GM18909 (cell line): Measurements from ENCODE around the gene EHD1.

Experiments used
- ATAC-seq: cut with Tn5 transposase; IDR thresholded peaks from one replicate; pipeline ENCODE4 v1.9.1; 2021; ENCODE audit warnings: mild to moderate bottlenecking; ENCODE audit not compliant: unreplicated experiment, poor library complexity

The EHD1 gene

GRCh38 chr11:64891880-64892279 lies 13.5 kb upstream of the EHD1 start:
- ATAC-seq, result no peak

- no peak for ATAC-seq
Measured at GRCh38 chr11:64891215-64891848, 12.9 kb upstream of the EHD1 start.

DNA sequence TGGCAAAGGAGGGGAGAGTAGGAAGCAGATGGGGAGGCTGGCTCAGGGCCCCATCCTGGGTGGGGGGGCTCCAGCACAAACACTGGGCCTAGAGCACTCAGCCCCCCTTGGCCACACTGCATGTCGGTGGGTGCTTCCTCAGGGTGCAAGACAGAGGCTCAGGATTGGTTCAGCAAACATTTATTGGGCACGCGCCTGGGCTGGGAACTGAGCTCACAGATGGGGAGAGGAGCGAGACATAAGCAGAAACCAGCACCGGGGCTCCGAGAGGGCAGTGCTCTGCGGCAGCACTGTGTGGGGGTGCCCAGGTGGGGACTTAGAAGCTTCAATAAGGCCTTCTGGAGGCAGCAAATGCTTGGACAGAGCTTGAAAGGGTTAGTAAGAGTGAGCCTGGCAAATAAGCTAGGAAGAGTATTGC lies 12.1 kb upstream of the EHD1 start:
- no peak for ATAC-seq

DNA sequence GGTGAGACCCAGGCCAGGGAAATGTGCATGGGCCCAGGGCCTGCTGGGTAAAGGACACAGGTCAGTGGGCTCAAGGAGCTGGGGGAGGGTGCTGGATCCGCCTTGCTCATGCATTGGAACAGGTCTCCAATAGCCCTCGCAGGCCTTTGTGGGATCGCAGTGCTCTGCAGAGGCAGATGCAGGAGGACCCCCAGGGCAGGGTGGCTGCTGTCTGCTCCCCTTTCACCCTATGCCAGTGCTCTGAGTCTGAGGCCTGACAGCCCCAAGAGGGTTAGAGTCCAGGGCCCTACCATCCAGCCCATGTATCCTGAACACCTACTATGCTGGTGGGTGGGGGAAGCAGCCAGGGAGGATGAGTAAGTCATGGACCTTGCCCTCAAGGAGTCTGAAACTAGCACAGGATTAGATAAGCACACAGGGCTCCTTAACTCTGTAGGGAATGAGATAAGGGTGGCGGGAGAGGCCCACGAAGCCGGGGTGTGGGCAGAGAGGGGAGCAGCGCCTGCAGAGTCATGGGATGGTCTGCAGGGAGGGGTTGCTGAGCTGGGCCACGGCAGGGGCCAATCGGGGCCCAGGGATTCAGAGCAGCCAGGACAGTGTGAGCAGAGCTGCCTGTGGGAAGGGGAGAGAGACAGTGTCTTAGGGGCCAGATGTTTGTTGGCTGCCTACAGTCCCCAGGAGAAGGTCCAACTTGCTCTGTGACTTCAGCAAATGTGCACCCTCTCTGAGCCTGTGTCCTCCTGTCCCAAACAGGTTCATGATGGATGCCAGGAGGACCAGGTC lies 10.5 kb upstream of the EHD1 start:
- no peak for ATAC-seq

- ATAC-seq, result no peak
Measured at GRCh38 chr11:64888406-64888728, 9.9 kb upstream of the EHD1 start.

GRCh38 chr11:64887757-64888405 lies 9.5 kb upstream of the EHD1 start:
- peak; percentile 80 for ATAC-seq

GRCh38 chr11:64887234-64887756 lies 8.9 kb upstream of the EHD1 start:
- no peak for ATAC-seq

GRCh38 chr11:64885367-64886286 lies 7.2 kb upstream of the EHD1 start:
- ATAC-seq, result no peak

DNA sequence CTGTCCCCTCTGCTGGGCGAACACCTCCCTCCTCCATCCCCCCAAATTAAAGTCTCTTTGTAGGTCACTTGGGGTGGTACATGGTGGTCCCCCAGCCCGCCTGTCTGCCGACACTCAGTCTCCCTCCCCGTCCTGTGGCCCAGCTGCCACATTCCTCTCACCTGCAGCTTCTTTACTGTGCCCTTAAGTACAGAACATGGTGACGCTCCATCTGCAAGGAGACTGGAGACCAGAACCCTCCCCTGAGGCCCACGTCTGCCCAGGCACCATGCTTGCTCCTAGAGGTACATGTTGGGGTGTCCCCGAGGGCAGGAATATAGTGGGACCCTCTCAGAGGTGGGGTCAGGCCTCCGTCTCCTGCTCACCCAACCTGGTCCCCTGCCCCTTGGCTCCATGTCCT lies 5.6 kb upstream of the EHD1 start:
- ATAC-seq, result no peak

GRCh38 chr11:64883575-64883974 lies 5.2 kb upstream of the EHD1 start:
- ATAC-seq, result no peak

- no peak for ATAC-seq
Measured at GRCh38 chr11:64882243-64882642, 3.8 kb upstream of the EHD1 start.

GRCh38 chr11:64881476-64881875 lies 3.1 kb upstream of the EHD1 start:
- no peak for ATAC-seq

DNA sequence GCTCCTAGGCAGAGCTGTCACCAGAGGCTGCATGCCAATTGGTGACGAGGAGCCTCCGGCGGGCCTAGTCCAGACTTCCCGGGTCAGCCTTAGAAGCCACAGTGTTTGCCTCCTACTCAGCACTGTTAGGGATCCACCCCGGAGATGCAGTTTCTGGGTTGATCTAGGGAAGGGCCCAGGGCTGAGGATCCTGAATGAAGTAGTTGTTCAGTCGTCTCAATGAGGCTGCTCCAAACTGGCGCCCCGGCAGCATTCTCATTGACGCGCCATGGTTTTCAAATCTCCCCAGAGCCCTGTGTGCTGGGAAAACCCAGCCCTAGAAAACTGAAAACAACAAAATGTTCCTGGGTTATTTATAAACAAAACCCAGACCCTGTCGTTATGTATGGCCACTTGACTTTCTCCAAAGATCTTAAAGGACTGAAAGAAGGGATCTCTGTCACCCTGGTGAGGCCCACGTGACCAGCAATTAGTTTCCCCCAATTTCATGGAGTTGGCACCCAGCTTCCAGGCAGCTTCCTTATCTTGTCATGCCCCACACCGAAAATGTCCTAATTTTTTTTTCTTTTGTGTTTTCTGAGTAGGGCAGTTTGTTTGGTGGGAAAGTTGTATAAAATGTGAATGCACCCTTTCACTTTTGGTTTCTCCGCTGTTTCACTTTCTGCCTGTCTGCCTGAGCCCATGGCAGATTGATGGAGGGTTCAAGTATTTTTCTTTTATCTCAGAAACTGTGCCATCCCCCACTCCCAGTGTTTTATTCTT lies 2.0 kb upstream of the EHD1 start:
- ATAC-seq, result no peak

DNA sequence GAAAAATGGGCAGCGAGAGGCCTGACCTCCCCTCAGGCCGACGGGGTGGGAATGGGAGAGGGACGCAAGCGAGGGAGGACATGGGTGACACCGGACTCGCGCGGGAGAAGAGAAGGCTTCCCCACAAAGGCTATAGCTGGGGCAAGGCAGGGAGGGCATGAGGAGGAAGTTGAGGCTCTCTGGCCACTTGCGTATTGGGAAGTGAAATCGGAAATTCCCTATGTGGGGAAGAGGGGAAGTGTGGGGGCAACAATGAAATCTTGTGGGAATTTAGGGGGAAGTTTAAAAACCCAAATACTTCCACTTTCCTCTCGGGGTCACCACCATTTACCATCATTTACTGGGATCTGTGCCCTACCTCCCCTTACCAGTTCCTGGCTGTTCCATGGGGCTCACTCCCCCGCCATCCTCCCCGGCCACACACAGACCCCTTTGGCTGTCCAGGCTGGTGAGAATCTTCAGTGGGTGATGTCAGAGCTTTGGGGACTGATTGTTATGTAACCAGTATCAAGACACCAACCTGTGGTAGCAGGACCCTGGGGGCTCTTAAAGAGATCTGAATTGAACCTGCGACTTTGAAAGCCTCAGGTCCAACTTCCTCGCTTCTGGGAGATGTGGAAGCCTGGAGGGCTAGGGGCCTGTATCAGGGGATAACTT lies 951 bp upstream of the EHD1 start:
- no peak for ATAC-seq

- no peak for ATAC-seq
Measured at GRCh38 chr11:64878223-64878493, 263 bp downstream of the EHD1 start.

GRCh38 chr11:64877390-64878222 lies 815 bp downstream of the EHD1 start:
- ATAC-seq, result peak; percentile 5

DNA sequence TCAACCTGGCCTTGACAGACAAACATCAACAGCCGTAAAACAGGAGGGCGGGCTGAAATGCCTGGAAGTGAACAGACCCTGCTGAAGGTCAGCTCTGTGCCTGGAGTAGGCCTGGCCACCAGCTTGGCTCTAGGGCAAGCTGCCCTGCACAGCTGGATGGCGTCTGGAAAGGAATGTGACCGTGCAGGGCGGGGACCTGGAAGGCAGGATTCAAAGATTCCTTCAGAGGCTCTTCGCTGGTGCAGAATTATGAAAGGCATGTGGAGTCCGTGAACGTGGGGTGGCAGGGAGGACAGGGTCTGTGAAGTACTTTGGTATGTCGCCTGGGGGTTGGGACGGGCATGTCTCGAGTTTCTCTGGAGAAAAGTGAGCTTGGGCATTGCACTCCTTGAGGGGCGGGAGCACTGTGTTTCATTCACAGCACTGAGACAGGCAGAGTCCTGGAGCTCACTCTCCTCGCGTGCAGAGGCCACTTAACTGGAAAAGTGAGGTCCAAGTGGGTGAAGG lies 1.5 kb downstream of the EHD1 start:
- no peak for ATAC-seq

- no peak for ATAC-seq
Measured at GRCh38 chr11:64876229-64876750, 2.1 kb downstream of the EHD1 start.
